Ishikawa (cell line): ENCODE measurements around the gene ZBTB40.

Source experiments
- CEBPB ChIP-seq: IDR thresholded peaks from 2 replicates; pipeline ENCODE4 v1.6.1; 2012
- EGR1 ChIP-seq: IDR thresholded peaks from 2 replicates; pipeline ENCODE4 v1.6.1; 2012
- MAX ChIP-seq: IDR thresholded peaks from 2 replicates; pipeline ENCODE4 v1.6.1; 2012
- RAD21 ChIP-seq: IDR thresholded peaks from 2 replicates; pipeline ENCODE4 v1.6.1; 2012; ENCODE audit warnings: low read depth
- REST ChIP-seq: IDR thresholded peaks from 2 replicates; pipeline ENCODE4 v1.6.1; 2012; ENCODE audit warnings: low read depth, mild to moderate bottlenecking
- TCF12 ChIP-seq: IDR thresholded peaks from 2 replicates; pipeline ENCODE4 v1.6.1; 2012; ENCODE audit warnings: low read depth

- no peak for TF ChIP-seq TCF12
- no peak for TF ChIP-seq REST
- no peak for TF ChIP-seq MAX
- no peak for TF ChIP-seq RAD21
- TF ChIP-seq EGR1: no peak
- no peak for TF ChIP-seq CEBPB
These were observed 72.8 kb downstream of the ZBTB40 start for GRCh38 chr1:22524481-22524880.
